Colon (tissue), 2 donors: ENCODE data around the gene MYLK2.

Experiments
- FAIRE-seq: peaks from 2 replicates; lab custom pipeline; 2012; peaks lifted over from hg19 to GRCh38; lab: Jason Lieb, UNC
- donor health status: control.
- donor health status: control.

MYLK2 gene

DNA sequence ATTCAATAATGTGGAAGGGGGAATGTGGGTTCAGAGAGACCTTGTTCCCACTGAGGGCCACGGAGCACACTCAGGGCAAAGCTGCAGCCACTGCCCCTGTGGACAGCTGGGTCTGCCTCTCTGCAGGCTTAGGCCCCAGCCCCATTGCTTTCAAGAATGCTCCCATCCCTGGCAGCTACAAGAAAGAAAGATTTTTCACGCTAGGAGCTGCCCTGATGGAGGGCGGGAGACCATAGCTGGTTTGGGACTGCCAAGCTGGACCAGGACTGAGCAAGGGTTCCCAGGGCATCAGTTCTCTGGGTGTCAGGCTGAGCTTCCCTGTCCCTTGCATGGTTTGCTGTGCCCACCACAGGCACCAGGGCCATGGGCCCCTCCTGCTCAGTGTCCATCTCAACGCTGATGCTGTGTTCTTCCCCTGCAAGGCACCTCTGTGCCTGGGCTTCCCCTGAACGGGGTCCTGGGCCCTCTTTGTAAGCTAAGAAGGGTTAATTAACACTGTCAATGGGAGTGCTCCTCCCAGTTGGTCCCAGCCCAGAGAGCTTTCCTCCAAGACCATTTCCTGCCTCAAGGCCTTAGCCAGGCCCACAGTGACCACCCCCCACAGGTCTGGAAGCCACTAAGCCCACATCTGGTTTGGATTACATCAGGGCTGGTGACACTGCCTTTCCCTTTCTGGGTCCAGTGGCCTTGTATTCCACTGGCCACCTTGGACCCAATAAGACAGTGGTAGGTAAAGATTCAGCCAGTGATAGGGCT, 17.9 kb downstream of the MYLK2 start:
- FAIRE-seq = no peak

DNA sequence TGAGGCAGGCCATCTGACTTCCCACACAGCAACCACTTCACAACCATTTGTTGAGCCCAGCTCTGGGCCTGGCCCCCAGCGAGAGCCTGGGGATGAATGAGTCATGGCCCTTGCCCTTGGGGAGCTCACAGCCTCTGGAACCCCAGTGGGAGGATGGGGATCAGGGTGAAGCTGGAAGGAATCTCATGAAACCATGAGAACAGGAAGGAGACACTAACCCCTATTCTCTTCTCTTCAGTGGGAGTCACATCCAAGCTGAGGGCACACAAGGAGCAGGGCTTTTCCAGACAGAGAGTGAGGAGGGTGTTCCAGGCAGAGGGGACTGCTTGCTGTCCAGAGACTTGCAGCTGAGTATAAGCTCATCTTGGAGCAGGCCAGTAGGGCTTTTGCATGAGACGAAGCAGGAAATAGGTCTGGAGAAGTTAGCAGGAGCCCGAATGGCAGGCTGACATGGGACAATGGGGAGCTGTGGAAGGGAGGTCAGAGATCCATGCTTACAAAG, 18.8 kb downstream of the MYLK2 start:
- no peak for FAIRE-seq

DNA sequence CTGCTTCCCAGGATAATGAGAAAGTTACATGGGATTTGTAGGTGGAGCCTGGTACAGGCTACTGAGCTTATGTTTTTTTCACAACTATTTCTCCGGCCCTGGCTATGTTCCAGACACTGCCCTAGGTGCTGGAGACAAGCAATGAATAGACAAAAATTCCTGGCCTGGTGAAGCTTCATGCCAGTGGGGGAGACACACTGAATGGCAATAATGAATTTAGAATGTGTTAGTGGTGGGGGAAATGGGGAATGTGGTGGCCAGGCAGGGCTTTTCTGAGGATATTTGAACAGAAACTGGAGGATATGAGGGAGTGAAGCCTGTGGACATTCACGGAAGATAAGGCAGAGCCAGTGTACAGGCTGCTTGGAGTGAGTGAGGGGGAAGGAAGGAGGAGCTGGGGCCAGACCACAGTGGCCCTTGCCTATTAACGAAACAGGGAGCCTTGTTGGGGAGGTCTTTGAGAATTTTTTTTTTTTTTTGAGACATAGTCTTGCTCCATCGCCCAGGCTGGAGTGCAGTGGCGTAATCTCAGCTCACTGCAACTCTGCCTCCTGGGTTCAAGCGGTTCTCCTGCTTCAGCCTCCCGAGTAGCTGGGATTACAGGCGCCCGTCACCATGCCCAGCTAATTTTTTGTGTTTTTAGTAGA, 19.6 kb downstream of the MYLK2 start:
- no peak for FAIRE-seq

DNA sequence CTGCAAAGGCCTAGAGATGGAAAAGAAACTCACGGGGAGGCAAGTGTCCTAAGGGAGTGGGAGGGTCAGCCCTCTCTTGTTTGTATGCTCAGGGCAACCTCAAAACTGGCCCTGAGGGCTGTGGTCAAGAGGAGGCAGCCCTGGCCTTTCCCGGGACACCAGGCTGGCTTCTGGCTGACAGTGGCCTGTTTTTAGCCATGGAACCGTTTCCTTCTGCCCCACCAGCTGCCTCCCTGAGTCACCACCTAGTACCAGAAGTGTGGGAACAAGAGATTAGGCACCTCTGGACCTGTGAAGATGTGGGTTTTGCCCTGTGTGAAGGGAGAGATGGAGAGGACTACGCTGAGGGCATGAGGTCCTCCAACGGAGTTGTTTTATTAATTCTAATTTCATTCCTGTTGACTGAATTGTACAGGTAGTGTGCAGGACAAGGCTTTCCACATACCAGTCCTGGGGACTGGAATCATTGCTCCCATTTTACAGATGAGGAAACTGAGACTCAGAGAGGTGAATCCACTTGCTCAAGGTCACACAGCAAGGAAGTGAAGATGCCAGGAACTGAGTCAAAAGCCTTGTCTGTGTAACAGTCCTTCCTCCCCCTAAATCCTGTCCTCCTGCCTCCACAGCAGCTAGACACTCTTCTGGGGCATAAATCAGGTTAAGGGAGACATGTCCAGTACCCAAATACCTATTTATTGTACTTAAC, 20.8 kb downstream of the MYLK2 start:
- FAIRE-seq = no peak

DNA sequence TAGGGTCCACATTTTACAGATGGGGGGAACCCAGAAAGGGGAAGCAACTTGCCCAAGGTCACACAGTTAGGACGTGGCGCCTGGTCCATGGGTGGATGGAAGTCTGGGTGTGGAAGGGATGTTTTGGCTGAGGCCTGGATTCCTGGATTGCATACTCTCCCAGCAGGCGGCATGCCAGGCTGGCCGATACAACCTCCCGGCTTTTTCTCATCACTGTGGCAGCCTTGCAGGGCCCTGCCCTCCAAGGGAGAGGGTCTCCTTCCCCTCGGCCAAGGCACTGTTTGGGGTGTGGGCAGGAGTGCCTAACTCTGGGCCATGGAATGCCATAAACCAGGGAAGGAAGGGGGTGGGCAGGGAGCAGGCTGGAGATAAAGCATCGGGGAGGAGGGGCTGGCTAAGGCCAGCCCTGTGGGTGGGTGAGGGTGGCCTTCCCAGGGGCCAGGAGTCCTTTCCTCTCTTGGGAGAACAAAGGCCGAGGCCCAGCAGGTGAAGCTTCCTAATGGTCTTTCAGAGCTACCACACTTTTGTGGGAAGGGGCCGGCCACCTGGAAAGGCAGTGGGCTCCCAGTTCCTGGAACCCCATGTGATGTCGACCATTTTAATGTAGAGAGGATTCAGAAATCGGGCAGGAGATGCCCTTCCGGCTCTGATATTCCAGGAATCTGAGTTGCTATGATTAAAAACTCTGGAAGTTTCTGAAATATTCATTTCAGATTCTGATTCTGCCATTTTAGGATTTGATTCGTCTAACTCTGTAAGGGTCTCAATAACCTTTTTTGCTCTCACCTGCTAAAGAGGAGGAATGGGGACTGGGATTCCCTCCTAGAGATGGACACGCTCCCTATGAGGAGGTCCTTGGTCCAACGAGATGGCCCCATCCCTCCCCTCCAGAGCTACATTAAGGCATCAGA, 22.0 kb downstream of the MYLK2 start:
- no peak for FAIRE-seq

DNA sequence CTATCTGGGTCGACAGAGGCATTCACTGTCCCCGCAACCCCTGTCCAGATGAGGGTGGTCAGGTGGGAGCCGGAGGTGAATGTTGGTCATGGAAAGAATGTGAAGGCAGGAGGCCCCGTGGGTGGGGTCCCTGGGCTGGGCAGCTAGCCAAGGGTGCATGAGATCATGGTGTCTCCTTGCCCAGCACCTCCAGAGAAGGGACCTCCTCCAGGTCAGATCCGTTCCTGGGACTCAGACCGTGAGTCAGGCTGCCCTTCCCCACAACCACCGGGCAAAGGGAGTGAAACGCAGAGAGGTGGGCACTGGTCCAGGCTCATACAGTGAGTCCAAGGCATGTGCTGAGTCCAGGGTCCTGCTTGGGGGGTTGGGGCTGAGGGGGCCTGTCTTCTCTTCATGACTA, 22.8 kb downstream of the MYLK2 start:
- FAIRE-seq = no peak

DNA sequence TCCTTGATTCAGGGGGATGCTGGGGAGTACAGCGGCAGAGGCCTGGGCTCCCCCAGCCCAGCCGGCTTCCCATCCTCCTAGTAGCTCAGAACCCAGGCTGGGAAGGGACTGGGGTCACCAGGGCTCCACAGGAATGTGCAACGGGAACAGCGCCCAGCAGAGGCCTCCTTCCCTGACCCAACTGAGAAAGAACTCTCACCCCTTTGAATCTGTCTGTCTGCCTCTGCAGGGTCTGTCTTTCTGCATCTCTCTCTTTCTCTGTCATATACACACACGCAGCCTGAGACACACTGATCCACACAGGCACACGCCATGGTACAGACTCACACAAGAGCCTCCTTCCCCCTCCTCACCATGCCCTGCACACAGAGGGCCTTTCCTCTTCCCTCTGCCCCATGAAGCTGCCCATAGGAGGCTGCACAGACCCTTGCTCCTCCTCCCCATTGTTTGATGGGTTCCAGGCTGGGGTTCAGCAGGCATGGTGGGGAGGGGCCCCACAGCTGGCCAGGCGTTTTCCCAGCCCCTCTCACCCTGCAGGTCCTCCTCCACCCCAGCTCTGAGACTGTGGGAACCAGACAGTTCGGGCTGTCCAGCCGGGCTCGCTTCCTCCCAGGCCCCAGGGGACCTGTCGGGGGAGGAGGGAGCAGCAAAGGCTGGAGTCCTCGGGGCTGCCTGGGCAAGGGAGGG, 23.5 kb downstream of the MYLK2 start:
- FAIRE-seq = no peak

DNA sequence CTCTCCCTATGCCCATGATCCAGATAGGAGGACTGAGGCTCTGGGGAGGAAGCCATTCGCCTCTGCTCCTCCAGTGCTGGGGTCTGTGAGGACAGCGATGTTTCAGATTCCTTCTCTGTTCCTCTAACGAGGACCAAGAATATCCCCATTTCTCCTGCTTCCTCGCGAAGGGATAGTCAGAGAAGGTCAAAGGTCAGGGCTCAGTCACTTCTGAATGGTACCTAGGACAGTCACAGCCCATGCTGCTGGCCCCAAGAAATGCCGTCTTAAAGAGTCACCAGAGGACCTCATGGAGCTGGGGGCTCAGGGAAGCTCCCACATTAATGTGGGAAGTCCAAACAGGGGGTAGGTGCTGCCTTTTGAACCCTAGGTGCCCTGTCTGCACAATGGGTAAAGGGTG, 24.1 kb downstream of the MYLK2 start:
- no peak for FAIRE-seq

DNA sequence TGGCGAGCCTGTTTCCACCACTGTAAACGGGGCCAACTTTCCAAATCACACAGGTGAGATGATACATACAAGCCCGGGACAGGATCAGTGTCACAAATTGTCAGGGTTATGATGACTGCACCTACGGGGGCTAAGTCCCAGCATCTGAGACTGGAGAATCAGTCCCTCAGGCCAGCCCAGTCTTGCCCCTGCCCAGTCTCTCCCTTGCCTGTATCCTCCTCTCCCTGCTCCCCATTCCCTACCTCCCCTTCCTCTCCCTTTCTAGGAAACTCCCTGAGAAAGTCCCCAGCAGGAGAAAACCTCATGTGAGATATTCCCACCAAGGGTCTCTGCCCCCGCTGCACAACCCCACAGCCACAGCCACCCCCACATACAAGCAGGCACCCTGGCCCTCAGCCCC, 24.7 kb downstream of the MYLK2 start:
- no peak for FAIRE-seq

DNA sequence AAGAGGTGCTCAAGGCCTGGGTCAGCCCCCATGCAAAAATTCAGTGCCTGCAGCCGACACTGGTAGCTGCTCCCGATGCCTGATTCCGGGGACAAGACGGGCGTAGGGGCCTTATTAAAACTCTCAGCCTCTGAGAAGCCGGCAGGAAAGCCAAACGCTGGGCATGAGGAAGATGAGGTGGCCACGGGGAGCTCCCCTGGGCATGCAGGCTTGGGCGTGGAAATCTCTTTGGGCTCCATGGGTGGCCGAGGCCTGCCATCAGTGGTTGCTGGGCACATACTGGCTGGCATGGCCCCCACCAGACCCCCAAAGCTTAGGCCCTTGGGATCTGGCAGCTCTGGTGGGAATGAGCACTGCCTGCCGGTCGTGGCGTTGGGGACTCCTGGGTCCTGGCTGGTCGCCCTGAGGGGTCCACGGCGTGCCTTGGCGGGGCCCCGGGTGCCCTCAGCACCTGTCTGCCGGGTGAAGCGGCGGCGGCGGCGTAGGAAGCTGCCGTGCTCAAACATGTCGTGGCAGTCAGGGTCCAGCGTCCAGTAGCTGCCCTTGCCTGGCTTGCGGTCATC, 25.7 kb downstream of the MYLK2 start:
- no peak for FAIRE-seq

DNA sequence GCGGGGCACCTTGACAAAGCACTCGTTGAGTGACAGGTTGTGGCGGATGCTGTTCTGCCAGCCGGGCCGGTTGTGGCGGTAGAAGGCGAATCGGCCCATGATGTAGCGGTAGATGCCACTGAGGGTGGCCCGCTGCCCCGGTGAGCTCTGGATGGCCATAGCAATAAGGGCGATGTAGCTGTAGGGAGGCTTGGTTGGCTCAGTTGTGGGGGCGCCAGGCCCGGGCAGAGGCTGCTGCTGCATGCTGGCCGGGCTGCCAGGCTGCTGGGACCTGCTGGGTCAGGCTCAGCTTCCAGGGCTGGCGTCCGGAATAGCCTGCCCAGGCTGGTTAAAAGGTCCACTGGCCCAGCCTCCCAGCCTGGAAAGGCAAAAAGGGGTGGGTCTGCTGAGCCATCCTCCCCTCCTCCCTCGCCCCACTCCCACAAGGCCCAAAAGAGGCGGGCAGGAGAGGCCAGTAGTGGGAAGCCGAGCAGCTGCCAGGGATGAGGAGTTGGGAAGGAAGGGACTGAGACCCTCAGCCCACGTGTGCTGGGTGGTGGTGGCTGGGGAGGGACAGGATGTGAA, 26.2 kb downstream of the MYLK2 start, which contains the start of gene FOXS1:
Gene FOXS1, minus strand, starts transcription at position 305 of the 564 bp plus-strand sequence. Its CDS starts 62 bp downstream, at position 243.
- no peak for FAIRE-seq

DNA sequence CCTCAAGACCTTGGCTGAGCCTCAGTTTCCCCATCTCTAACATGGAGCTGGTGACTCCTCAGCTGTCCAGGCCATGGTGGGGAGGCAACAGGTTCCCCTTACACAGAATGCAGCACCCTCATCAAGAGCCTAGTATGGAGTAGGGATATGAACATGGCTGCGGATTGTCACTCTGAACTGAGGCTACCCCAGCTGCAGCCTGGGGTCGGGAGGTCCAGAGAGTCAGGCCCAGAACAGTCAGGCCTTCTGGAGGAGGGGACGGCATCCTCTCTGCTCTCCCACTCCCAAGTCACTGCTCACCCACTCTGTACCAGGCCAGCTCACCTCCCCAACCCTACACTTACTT, 27.6 kb downstream of the MYLK2 start:
- FAIRE-seq = no peak

DNA sequence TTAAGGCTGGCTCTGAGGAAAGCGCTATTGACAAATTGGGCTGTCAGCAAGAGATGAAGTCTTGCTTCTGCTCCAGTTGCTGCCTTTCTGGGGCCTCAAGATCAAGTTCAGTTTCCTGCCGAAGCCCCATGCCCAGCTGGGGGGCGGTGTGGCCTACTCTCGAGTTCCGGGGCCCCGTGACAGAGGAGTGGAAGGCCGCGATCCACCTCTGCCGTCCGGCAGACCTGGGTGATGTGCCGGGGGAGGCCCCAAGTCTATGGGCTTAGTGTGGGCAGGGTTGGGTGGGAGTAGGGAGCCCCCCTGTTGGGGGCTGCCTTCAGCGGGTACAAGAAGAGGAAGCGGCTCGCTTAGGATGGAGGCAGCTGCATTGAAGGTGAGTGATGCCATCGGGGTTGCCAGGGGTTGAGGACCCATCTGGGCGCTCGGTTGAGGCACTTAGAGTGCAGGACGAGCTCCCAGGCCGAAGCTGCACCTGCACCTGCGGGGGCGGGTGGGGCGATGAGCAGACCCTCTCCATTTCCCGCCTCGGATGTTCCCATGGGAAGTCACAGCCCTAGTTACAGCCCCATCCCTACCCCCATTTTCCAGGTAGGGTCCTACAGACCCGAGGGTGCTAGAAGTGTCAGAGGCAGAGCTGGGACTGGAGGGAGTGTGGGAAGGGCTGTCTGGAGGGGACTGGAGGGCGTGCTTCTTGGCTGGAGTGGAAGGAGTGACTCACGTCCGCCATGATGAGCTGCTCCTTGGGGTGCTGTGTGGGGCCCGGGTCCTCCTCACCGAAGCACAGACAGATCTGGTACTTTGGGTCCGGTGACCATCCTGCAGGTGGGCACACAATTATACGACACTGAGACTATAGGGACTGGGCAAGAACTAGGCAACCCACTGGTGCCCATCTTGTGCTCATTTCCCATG, 29.2 kb downstream of the MYLK2 start:
- FAIRE-seq = no peak

DNA sequence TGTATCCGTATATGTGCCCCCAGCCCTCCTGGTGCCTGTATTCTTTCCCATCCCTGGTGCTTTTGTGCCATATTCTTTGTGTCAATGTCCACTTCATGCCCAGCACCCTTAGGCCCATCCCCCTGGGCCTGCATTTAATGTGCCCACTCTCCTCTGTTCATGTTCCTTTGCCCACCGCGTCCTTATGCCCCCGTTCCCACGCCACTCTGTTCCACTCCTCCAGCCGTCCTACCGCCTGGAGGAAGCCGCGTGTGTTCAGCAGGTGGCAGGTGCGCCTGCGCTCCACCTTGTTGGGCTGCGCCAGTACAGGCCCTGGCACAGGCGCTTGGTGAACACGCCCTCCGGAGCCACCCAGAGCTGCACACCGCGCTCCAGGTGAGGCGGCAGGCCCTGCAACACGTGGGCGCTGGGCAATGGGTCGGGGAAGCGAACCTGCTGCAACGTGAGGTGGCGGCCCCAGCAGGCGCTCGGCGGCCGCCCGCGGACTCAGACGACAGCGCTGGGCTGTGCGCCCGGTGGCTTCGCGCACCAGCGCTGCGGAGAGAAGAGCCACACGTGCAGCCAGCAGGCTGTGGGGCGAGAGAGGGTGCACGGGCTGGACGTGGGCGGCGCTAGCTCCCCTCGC, 30.3 kb downstream of the MYLK2 start:
- FAIRE-seq = no peak

DNA sequence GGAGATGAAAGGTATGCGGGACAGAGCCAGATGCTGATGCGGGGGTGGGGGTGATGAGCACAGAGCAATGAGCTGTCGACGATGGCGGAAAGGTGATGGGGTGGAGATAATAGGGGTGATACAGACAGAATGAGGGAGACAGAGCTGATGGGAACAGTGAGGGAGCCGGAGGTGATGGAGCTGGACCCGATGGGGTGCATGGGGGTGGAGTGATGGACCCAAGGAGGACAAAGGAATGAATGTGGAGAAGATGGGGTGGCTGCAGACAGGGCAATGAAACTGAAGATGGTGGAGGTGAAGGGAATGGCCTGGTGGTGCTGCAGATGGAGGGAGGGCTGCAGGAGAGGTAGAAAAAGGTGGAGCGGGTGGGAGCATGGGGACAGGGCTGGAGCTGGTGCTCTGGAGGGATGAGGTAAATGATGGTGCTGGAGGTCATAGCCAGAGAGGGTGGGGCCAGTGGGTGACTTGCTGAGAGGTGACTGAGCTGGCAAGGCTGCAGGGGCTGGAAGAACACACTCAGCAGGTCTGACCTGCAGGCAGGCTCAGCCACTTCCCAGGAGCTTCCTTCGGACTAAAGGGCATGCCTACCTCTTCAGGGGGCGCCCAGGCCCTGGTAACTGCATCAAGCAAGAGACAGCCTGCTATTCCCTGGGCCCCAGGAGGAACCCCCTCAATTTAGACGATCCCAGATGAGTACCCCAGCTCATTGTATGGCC, 32.2 kb downstream of the MYLK2 start:
- FAIRE-seq = no peak

DNA sequence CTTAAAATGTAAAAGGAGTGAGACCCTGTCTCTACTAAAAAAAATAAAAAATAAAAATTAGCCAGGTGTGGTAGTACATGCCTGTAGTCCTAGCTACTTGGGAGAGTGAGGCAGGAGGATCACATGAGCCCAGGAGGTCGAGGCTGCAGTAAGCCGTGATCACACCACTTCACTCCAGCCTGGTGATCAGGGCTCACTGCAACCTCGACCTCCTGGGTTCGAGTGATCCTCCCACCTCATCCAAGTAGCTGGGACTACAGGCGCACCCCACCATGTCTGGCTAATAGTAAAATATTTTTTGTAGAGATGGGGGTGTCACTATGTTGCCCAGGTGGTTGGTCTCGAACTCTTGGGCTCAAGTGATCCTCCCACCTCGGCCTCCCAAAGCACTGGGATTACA, 34.3 kb downstream of the MYLK2 start:
- FAIRE-seq = no peak

DNA sequence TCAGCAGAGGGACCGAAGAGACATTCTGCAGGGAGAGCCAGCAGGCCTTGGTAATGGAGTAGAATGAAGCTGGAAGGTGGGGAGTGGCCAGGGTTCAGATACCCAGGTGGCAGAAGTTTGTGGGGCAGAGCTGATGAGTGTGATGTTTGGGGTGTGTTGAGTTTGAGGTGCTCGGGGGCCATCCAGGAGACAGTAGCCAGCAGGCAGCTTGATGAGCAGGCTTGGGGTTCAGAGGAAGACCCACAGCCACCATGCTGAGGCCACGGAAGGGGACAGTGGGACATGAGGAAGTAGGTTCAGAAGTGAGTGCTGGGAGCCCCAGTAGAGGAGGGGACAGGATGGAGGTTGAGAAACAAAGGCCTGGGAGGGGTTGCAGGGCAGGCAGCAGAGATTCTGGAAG, 37.4 kb downstream of the MYLK2 start:
- no peak for FAIRE-seq
